GM21723 (cell line): ENCODE data around the gene RDM1.
"Not testable (repeated sequence)": the region's sequence is repeated elsewhere in the genome, so short reads cannot be mapped to it uniquely, and the experiment has no call there.

Experiments
- ATAC-seq: cut with Tn5 transposase; IDR thresholded peaks from one replicate; pipeline ENCODE4 v1.9.1; 2021; ENCODE audit warnings: mild to moderate bottlenecking, moderate library complexity; ENCODE audit not compliant: unreplicated experiment

The RDM1 gene

GRCh38 chr17:35900708-35901480 lies 29.7 kb downstream of the RDM1 start:
- no peak for ATAC-seq

GRCh38 chr17:35900280-35900679 lies 30.3 kb downstream of the RDM1 start:
- ATAC-seq, result no peak

- no peak for ATAC-seq
Measured at GRCh38 chr17:35898283-35899070, 32.1 kb downstream of the RDM1 start.

GRCh38 chr17:35897772-35898171 lies 32.8 kb downstream of the RDM1 start:
- ATAC-seq, result not testable (repeated sequence)

- ATAC-seq, result no peak
Measured at GRCh38 chr17:35895636-35896587, 34.7 kb downstream of the RDM1 start.

- no peak for ATAC-seq
Measured at GRCh38 chr17:35894206-35894605, 36.4 kb downstream of the RDM1 start.

- no peak for ATAC-seq
Measured at GRCh38 chr17:35893751-35894150, 36.8 kb downstream of the RDM1 start.

GRCh38 chr17:35892091-35893035 lies 38.2 kb downstream of the RDM1 start:
- no peak for ATAC-seq

GRCh38 chr17:35891269-35891668 lies 39.3 kb downstream of the RDM1 start:
- no peak for ATAC-seq

GRCh38 chr17:35890774-35891155 lies 39.8 kb downstream of the RDM1 start:
- no peak for ATAC-seq

GRCh38 chr17:35889818-35890773 lies 40.5 kb downstream of the RDM1 start:
- no peak for ATAC-seq

- ATAC-seq, result no peak
Measured at GRCh38 chr17:35889241-35889640, 41.3 kb downstream of the RDM1 start.

- ATAC-seq, result peak; percentile 93
Measured at GRCh38 chr17:35879773-35880654, 50.6 kb downstream of the RDM1 start, which contains the start of gene CCL5. CCL5 (minus strand) TSS chr17:35880360.

GRCh38 chr17:35878361-35878760 lies 52.2 kb downstream of the RDM1 start:
- ATAC-seq, result no peak

GRCh38 chr17:35877345-35878029 lies 53.1 kb downstream of the RDM1 start:
- ATAC-seq, result no peak

- no peak for ATAC-seq
Measured at GRCh38 chr17:35876534-35876933, 54.0 kb downstream of the RDM1 start.

- no peak for ATAC-seq
Measured at GRCh38 chr17:35875800-35876139, 54.8 kb downstream of the RDM1 start.
